HG02885 (cell line): Measurements from ENCODE around the gene NAP1L1.

Experiments used
- ATAC-seq: cut with Tn5 transposase; IDR thresholded peaks from one replicate; pipeline ENCODE4 v1.9.1; 2021; ENCODE audit warnings: mild to moderate bottlenecking; ENCODE audit not compliant: unreplicated experiment, poor library complexity

The NAP1L1 gene

GRCh38 chr12:76042147-76042546 is 42.3 kb downstream of the NAP1L1 start:
- no peak for ATAC-seq

- no peak for ATAC-seq
Measured at GRCh38 chr12:76041406-76041805, 43.1 kb downstream of the NAP1L1 start.

- no peak for ATAC-seq
Measured at GRCh38 chr12:76040461-76040860, 44.0 kb downstream of the NAP1L1 start.

GRCh38 chr12:76038176-76038575 is 46.3 kb downstream of the NAP1L1 start:
- no peak for ATAC-seq

- ATAC-seq = peak; percentile 60
Measured at GRCh38 chr12:76037130-76038103, 47.1 kb downstream of the NAP1L1 start.

- ATAC-seq = no peak
Measured at GRCh38 chr12:76035045-76035444, 49.4 kb downstream of the NAP1L1 start.

GRCh38 chr12:76033081-76034011 is 51.1 kb downstream of the NAP1L1 start:
- no peak for ATAC-seq

GRCh38 chr12:76032043-76032981 is 52.2 kb downstream of the NAP1L1 start:
- ATAC-seq = peak; percentile 36

GRCh38 chr12:76031414-76032042 is 53.0 kb downstream of the NAP1L1 start, which contains the start of gene PHLDA1:
Gene PHLDA1, minus strand, starts transcription at chr12:76031776.
- peak; percentile 78 for ATAC-seq

- peak; percentile 7 for ATAC-seq
Measured at GRCh38 chr12:76031081-76031413, 53.4 kb downstream of the NAP1L1 start.

- ATAC-seq = no peak
Measured at GRCh38 chr12:76030341-76031080, 54.0 kb downstream of the NAP1L1 start.

- ATAC-seq = no peak
Measured at GRCh38 chr12:76029982-76030340, 54.5 kb downstream of the NAP1L1 start.

- no peak for ATAC-seq
Measured at GRCh38 chr12:76028571-76029277, 55.8 kb downstream of the NAP1L1 start.

GRCh38 chr12:76026643-76027063 is 57.8 kb downstream of the NAP1L1 start:
- ATAC-seq = no peak

- ATAC-seq = no peak
Measured at GRCh38 chr12:76025601-76026575, 58.6 kb downstream of the NAP1L1 start.

GRCh38 chr12:76024942-76025600 is 59.4 kb downstream of the NAP1L1 start:
- no peak for ATAC-seq
